Nephron (organoid): Measurements from ENCODE around the gene TMEM30B.
"Not testable (repeated sequence)": the region's sequence is repeated elsewhere in the genome, so short reads cannot be mapped to it uniquely, and the experiment has no call there.

Experiments
- H3K27ac Mint-ChIP-seq, 3 experiments: 2 replicates each; pipeline ENCODE4 v1.8.0; 2020; ENCODE audit warnings: mixed read lengths in 3 of 3, mild to moderate bottlenecking in 2 of 3, moderate library complexity in 1 of 3
- H3K27me3 Mint-ChIP-seq: 2 replicates; pipeline ENCODE4 v1.8.0; 2021; ENCODE audit warnings: low read depth, mild to moderate bottlenecking, moderate library complexity, mixed read lengths
- H3K36me3 Mint-ChIP-seq: 2 replicates; pipeline ENCODE4 v1.8.0; 2020; ENCODE audit warnings: low read depth, mixed read lengths
- H3K4me1 Mint-ChIP-seq: 2 replicates; pipeline ENCODE4 v1.8.0; 2020; ENCODE audit warnings: mixed read lengths
- H3K4me3 Mint-ChIP-seq, 3 experiments: 2 replicates each; pipeline ENCODE4 v1.8.0; 2020; ENCODE audit warnings: mild to moderate bottlenecking in 3 of 3, mixed read lengths in 3 of 3, moderate library complexity in 2 of 3
- H3K9me3 Mint-ChIP-seq: 2 replicates; pipeline ENCODE4 v1.8.0; 2020; ENCODE audit warnings: mixed read lengths
- TF ChIP-seq, protein P1 (sequence below), 3 experiments: fragments of 200-600 bp; sonication (generic); IDR thresholded peaks; one replicate each; pipeline ENCODE4 v1.5.0; 2021; ENCODE audit warnings: antibody characterized with exemption in 3 of 3; ENCODE audit not compliant: unreplicated experiment in 3 of 3

TMEM30B gene

DNA sequence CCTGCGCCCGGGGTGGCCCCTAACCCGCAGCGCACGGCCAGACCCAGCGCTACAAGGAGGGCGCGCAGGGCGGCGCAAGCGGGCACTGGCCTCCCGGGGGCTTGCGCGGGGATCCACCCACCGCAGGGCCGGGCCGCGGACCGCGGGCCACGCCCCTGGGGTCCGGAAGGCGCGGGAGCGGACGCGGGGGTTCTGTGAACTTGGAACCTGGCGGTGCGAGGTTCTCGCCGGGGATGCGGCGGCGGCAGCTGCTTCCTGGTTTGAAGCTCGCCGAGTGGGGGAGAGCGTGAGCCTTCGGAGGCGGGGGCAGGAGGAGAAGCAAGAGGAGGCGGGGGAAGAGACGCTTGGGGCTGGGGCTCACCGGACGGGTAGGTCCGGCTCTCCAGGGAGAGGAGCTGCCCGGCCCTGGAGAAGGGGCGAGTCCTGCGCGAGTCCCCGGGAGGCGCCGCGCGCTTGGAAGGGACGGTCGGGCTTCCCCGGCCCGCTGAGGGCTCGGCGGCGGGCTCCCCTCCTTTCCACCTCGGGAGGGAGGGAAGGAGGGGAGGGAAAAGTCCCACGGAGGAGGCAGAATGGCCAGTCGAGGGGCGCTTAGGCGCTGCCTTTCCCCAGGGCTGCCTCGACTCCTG, 40.4 kb upstream of the TMEM30B start, which contains the start of gene PRKCH:
PRKCH (plus strand) TSS at position 195 of the 626 bp plus-strand sequence. CDS start 523 bp downstream, outside the sequence.
- Mint-ChIP-seq H3K36me3 (no peaks in the 10 kb centered on the region), H3K4me1 (no peaks in the 10 kb centered on the region), H3K27me3 (peaks cover 30% of the 10 kb centered on the region), H3K27ac (no peak within 1 kb of the TSS), H3K4me3 (peak within 1 kb of the TSS; percentile 82 to 84 (median 83)), H3K9me3 (peaks cover 3% of the 10 kb centered on the region)
- TF ChIP-seq, protein P1, sequence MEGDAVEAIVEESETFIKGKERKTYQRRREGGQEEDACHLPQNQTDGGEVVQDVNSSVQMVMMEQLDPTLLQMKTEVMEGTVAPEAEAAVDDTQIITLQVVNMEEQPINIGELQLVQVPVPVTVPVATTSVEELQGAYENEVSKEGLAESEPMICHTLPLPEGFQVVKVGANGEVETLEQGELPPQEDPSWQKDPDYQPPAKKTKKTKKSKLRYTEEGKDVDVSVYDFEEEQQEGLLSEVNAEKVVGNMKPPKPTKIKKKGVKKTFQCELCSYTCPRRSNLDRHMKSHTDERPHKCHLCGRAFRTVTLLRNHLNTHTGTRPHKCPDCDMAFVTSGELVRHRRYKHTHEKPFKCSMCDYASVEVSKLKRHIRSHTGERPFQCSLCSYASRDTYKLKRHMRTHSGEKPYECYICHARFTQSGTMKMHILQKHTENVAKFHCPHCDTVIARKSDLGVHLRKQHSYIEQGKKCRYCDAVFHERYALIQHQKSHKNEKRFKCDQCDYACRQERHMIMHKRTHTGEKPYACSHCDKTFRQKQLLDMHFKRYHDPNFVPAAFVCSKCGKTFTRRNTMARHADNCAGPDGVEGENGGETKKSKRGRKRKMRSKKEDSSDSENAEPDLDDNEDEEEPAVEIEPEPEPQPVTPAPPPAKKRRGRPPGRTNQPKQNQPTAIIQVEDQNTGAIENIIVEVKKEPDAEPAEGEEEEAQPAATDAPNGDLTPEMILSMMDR (IDR thresholded peaks at IDR 0.05; ENCODE audit: unreplicated experiment in 3 of 3), result no peak

DNA sequence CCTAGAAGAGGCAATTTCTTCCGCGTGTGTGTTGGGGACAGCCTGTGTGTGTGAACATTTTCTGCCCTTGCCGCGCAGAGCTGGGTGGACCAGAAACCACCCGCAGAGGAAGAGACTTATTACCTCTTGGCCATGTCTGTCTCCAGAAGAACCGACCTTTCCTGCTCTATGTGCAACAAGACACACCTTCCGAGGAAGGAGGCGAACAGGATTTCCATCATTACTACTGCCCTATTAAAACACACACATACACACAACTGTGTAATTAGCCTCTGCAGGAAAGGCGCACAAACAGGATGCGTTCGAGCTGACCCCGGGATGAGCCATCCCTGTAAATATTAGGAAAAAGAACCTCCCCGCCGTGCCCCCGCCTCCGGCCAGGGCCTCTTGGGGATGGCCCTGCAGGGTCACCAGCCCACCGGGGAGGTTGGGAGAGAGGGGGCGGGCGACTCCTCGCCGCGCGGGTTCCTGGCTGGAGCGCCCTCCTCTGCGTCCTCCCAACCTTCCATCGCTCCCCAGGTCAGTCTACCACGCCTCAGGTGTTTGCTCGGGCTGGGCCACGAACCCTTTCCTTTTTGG, 39.8 kb upstream of the TMEM30B start:
- H3K27ac Mint-ChIP-seq, result no peak overlapping the region
- peak overlapping the region; percentile 79 to 84 (median 82) for H3K4me3 Mint-ChIP-seq
- no peaks in the 10 kb centered on the region for H3K36me3 Mint-ChIP-seq
- no peaks in the 10 kb centered on the region for H3K4me1 Mint-ChIP-seq
- no peaks in the 10 kb centered on the region for H3K9me3 Mint-ChIP-seq
- H3K27me3 Mint-ChIP-seq, result peaks cover 30% of the 10 kb centered on the region
- TF ChIP-seq, protein P1 (IDR thresholded peaks at IDR 0.05; ENCODE audit: unreplicated experiment in 3 of 3), result no peak

GRCh38 chr14:61320170-61320569, 39.0 kb upstream of the TMEM30B start:
- H3K27me3 Mint-ChIP-seq, result peaks cover 30% of the 10 kb centered on the region
- H3K27ac Mint-ChIP-seq, H3K4me3 Mint-ChIP-seq, H3K9me3 Mint-ChIP-seq, H3K36me3 Mint-ChIP-seq, H3K4me1 Mint-ChIP-seq: not testable (repeated sequence)

DNA sequence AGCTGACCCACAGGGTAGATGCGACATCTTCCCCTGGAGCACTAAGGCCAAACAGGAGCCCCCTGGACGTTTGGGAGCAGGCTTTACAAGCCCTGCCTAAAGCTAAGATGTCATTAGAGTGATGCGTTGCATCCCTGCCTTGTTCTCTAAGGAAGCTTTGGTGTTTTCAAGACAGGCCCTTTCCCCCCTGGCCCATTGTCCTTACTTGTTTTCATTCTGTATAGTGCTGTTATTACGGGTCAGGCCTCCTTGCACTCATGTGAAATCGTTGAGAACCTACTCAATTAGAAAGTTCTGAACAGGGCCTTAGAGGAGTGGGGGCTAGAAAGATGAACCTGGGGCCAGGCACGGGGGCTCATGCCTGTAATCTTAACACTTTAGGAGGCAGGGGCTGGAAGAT, 38.6 kb upstream of the TMEM30B start:
- H3K4me1 Mint-ChIP-seq, result no peaks in the 10 kb centered on the region
- no peaks in the 10 kb centered on the region for H3K36me3 Mint-ChIP-seq

GRCh38 chr14:61319086-61319485, 37.9 kb upstream of the TMEM30B start:
- Mint-ChIP-seq H3K27me3 (peaks cover 26% of the 10 kb centered on the region), H3K27ac (no peak overlapping the region), H3K4me1 (no peaks in the 10 kb centered on the region), H3K4me3 (no peak overlapping the region), H3K9me3 (peaks cover 6% of the 10 kb centered on the region), H3K36me3 (no peaks in the 10 kb centered on the region)
- TF ChIP-seq, protein P1 (IDR thresholded peaks at IDR 0.05; ENCODE audit: unreplicated experiment in 3 of 3), result no peak

More for the DNA sequence above, 38.6 kb upstream of the TMEM30B start:
- TF ChIP-seq, protein P1 (IDR thresholded peaks at IDR 0.05; ENCODE audit: unreplicated experiment in 3 of 3), result no peak
- Mint-ChIP-seq H3K4me3 (no peak overlapping the region), H3K27me3 (peaks cover 30% of the 10 kb centered on the region), H3K9me3 (peaks cover 2% of the 10 kb centered on the region), H3K27ac (no peak overlapping the region)

DNA sequence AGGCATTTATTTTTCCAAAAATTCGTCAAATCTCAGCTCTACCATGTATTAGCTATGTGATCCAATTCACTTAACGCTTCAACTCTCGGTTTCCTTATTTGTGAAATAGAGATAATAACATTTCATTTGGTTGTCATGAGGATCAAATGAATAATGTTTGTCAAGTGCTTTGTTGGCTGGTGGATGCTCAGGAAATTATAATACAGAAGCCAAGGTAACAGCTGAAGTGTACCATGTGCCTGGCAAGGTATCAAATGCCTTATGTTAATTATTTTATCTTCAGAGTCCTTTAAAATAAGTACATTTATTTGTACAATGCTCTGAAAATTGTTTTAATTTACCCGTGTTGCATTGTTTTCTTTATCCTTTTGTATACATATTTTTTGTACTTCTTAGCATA, 34.2 kb upstream of the TMEM30B start:
- H3K36me3 Mint-ChIP-seq, result peaks cover 3% of the 10 kb centered on the region
- H3K9me3 Mint-ChIP-seq, result peaks cover 19% of the 10 kb centered on the region
- no peaks in the 10 kb centered on the region for H3K4me1 Mint-ChIP-seq
- TF ChIP-seq, protein P1 (IDR thresholded peaks at IDR 0.05; ENCODE audit: unreplicated experiment in 3 of 3), result no peak
- no peak overlapping the region for H3K27ac Mint-ChIP-seq
- no peaks in the 10 kb centered on the region for H3K27me3 Mint-ChIP-seq
- no peak overlapping the region for H3K4me3 Mint-ChIP-seq

DNA sequence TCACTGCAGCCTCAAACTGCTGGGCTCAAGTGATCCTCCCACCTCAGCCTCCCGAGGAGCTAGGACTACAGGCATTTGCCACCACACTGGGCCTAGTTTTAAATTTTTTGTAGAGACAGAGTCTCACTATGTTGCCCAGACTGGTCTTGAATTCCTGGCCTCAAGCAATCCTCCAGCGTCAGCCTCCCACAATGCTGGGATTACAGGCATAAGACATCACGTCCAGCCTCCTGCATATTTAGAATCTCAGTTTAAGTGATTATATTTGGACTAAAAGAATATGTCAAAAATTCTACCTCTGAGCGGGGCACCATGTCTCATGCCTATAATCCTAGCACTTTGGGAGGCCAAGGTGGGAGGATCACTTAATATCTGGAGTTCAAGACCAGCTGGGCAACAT, 27.6 kb upstream of the TMEM30B start:
- not testable (repeated sequence) for H3K27ac Mint-ChIP-seq, H3K36me3 Mint-ChIP-seq, H3K27me3 Mint-ChIP-seq, H3K4me1 Mint-ChIP-seq, H3K4me3 Mint-ChIP-seq
- H3K9me3 Mint-ChIP-seq, result peaks cover 28% of the 10 kb centered on the region
